Left ventricle myocardium inferior (tissue), 1 donor: ENCODE results near the gene TMEM150B. TPM values are rescaled to one million over a fixed set of nuclear protein-coding genes. Genes with fewer than 3 reads are reported as not detected.

Experiments used
- DNase-seq: peaks from one replicate; pipeline ENCODE4 v3.0.0-alpha.2; 2020
- H3K27ac ChIP-seq: fragments of 200-600 bp; replicated peaks from 2 replicates; pipeline ENCODE4 v1.8.0; 2021
- H3K27me3 ChIP-seq: fragments of 200-600 bp; 2 replicates; pipeline ENCODE4 v1.8.0; 2021; ENCODE audit warnings: low read depth
- H3K36me3 ChIP-seq: fragments of 200-600 bp; 2 replicates; pipeline ENCODE4 v1.8.0; 2021
- H3K4me1 ChIP-seq: fragments of 200-600 bp; 2 replicates; pipeline ENCODE4 v1.8.0; 2021
- H3K4me3 ChIP-seq: fragments of 200-600 bp; 2 replicates; pipeline ENCODE4 v1.8.0; 2021; ENCODE audit warnings: mild to moderate bottlenecking, moderate library complexity
- H3K9me3 ChIP-seq: fragments of 200-600 bp; replicated peaks from 2 replicates; pipeline ENCODE4 v1.8.0; 2021
- intact Hi-C: fragments of 100-400 bp; cut with micrococcal nuclease; formaldehyde crosslinking; loops from one replicate; pipeline ENCODE4 v1.11.0; 2022
- total RNA-seq: library from RNA; stranded (reverse); fragmentation: NEBNext Ultra II Directional; extraction: Animal tissue kit (Norgen Biotek cat#: 25700); gene quantifications from one replicate; pipeline ENCODE4 v1.2.1, GENCODE V29; 2021
- TF ChIP-seq, protein P1 (sequence below): fragments of 200-600 bp; IDR thresholded peaks from 2 replicates; pipeline ENCODE4 v1.8.0; 2021; ENCODE audit warnings: antibody characterized with exemption, mild to moderate bottlenecking, borderline replicate concordance
- donor health status: DM: no; HTN: yes; CAD: no; lungs with severe emphysema.

Gene TMEM150B
- total RNA-seq, 1 donor from 2014 or later: 2.0 TPM

DNA sequence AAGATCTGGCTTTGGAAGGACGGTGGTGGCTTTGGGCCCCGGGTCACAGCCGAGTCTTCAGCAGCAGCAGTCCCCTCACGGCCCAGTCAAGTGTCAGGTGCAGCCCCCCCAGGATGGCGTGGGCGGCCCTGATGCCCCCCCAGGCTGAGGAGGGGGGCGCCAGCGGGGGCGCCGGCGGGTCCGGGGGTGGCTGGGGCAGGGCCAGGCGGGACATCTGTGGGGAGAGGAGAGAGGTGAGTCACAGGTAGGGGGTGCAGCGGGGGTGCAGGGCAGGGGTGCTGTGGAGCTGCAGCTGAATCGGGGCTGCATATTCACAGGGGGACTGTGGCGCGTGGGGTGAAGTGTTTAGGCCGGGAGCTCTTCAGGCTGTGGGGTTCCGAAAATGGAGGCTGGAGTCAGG is 40.8 kb upstream of the TMEM150B start:
- no peaks in the 10 kb centered on the region for H3K9me3 ChIP-seq
- no peak overlapping the region for H3K4me3 ChIP-seq
- peaks cover 82% of the 10 kb centered on the region for H3K27me3 ChIP-seq
- TF ChIP-seq, protein P1, sequence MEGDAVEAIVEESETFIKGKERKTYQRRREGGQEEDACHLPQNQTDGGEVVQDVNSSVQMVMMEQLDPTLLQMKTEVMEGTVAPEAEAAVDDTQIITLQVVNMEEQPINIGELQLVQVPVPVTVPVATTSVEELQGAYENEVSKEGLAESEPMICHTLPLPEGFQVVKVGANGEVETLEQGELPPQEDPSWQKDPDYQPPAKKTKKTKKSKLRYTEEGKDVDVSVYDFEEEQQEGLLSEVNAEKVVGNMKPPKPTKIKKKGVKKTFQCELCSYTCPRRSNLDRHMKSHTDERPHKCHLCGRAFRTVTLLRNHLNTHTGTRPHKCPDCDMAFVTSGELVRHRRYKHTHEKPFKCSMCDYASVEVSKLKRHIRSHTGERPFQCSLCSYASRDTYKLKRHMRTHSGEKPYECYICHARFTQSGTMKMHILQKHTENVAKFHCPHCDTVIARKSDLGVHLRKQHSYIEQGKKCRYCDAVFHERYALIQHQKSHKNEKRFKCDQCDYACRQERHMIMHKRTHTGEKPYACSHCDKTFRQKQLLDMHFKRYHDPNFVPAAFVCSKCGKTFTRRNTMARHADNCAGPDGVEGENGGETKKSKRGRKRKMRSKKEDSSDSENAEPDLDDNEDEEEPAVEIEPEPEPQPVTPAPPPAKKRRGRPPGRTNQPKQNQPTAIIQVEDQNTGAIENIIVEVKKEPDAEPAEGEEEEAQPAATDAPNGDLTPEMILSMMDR: no peak
- DNase-seq: no peak
- intact Hi-C loops: no loop called here
- no peaks in the 10 kb centered on the region for H3K36me3 ChIP-seq
- H3K4me1 ChIP-seq: peaks cover 17% of the 10 kb centered on the region
- H3K27ac ChIP-seq: no peak overlapping the region

DNA sequence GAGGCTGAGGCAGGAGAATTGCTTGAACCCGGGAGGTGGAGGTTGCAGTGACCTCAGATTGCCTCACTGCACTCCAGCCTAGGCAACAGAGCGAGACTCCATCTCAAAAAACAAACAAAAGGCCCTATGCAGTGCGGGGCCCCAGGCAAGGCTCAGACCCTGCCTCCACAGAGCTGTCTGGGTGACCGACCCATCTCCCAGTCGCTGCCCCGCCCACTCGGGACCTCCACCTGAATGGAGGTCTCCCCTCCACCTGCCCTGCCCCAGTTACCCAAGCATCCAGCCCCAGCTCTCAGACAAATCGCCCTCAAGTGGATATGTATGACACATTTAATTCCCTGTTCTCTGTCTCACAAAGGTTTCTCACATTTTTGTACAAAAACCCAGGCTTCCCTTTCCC is 40.1 kb upstream of the TMEM150B start:
- no peak for DNase-seq
- H3K4me3 ChIP-seq: no peak overlapping the region
- H3K36me3 ChIP-seq: no peaks in the 10 kb centered on the region
- peaks cover 75% of the 10 kb centered on the region for H3K27me3 ChIP-seq
- H3K4me1 ChIP-seq: peaks cover 16% of the 10 kb centered on the region
- intact Hi-C loops: no loop called here
- no peak overlapping the region for H3K27ac ChIP-seq
- no peaks in the 10 kb centered on the region for H3K9me3 ChIP-seq
- TF ChIP-seq, protein P1: no peak

DNA sequence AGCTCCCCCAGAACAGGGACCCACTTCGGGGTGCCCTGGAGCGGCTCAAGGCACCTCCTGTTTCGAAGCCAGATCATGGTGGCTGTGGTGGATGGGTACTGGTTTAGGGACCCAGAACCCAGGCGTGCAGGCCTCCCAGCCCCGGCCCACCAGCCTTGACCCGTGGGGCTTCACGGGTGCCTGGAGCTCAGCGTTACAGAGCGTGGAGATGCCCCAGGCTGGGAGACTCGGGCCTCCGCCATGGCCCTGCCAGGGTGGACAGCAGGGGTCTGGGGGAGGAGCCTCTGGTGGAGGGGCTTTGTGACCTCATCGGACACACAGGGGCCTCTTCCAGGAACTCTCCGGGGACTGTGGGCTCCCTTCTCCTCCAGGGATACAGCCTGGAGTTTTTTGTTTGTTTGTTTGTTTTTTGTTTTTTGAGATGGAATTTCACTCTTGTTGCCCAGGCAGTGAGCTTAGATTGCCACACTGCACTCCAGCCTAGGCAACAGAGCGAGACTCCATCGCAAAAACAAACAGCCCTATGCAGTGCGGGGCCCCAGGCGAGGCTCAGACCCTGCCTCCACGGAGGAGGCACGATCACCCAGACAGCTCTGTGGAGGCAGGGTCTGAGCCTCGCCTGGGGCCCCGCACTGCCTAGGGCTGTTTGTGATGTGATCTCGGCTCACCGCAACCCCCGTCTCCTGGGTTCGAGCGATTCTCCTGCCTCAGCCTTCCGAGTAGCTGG is 38.0 kb upstream of the TMEM150B start, which contains the start of gene GARIN5B:
Gene GARIN5B (minus strand): TSS at position 271 of the 727 bp plus-strand sequence. CDS start 194 bp downstream, at position 77.
- Histone ChIP-seq H3K9me3 (no peaks in the 10 kb centered on the region), H3K27me3 (peaks cover 71% of the 10 kb centered on the region), H3K4me1 (no peaks in the 10 kb centered on the region), H3K36me3 (no peaks in the 10 kb centered on the region), H3K4me3 (no peak within 1 kb of the TSS), H3K27ac (no peak within 1 kb of the TSS)
- TF ChIP-seq, protein P1: no peak
- intact Hi-C loops: no loop called here
- no peak for DNase-seq

DNA sequence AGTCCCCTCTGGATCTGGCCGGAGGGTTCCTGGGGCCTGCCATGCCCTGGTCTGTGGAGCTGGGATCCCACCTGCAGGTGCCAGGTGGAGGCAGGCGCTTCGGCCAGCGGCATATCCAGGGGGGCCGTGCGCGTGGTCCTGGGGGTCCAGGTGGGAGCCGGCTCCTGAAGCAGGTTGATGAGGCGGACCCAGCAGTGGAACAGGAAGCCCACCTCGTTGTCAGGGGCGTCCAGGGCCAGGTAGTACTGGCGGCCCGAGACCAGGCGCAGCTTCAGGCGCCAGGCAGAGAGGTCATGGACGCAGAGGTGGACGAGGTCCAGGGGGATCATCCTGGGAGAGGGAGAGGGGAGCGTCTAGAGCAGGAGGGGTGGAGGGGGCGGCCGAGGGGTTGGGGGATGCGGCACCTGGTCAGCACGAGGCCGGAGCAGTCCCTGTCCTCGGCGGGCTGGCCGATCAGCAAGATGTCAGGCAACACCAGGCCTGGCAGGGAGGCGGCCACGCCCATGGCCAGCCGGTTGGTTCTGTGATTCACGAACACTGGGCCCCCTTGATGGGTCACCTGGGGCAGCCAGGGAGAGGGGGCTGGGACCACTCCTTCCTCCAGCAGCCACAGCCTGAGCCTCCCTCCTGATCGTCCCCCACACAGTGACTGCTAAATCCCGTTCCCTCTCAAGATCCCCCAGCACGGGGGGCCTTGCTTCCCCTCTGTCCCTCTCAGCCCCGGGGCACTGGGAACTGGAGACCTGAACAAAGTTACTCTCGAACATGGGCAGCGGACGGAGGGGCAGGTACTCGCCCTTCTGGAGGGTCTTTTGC is 37.2 kb upstream of the TMEM150B start:
- Histone ChIP-seq H3K27ac (no peak overlapping the region), H3K9me3 (no peaks in the 10 kb centered on the region), H3K27me3 (peaks cover 70% of the 10 kb centered on the region), H3K4me3 (no peak overlapping the region), H3K4me1 (no peaks in the 10 kb centered on the region), H3K36me3 (no peaks in the 10 kb centered on the region)
- DNase-seq: no peak
- intact Hi-C loops: no loop called here
- TF ChIP-seq, protein P1: no peak

DNA sequence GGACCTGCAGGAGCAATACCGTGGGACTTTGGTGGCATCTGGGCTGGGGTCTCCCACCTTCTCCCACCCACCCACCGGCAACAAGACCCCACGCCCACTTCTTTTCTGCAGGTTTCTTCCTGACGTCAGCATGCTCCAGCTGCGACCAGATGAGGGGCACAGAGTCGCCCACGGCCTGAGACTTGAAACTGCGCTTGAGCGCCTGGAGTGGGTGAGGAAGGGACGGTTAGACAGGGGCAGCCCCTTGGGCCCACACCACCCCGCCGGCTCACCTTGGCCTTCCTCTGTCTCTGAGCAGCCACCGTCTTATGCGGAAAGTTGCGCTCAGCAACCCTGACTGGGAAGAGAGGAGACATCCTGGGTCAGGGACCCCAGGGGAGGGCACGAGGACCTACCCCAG is 35.8 kb upstream of the TMEM150B start:
- TF ChIP-seq, protein P1: no peak
- Histone ChIP-seq H3K4me1 (no peaks in the 10 kb centered on the region), H3K4me3 (no peak overlapping the region), H3K27me3 (peaks cover 70% of the 10 kb centered on the region), H3K9me3 (no peaks in the 10 kb centered on the region), H3K27ac (no peak overlapping the region), H3K36me3 (no peaks in the 10 kb centered on the region)
- DNase-seq: no peak
- intact Hi-C loops: no loop called here
